Measurements from ENCODE around the gene TPD52L2.
A peak's percentile ranks its signal among the peaks of the same experiment; 100 is the strongest.

The TPD52L2 gene

DNA sequence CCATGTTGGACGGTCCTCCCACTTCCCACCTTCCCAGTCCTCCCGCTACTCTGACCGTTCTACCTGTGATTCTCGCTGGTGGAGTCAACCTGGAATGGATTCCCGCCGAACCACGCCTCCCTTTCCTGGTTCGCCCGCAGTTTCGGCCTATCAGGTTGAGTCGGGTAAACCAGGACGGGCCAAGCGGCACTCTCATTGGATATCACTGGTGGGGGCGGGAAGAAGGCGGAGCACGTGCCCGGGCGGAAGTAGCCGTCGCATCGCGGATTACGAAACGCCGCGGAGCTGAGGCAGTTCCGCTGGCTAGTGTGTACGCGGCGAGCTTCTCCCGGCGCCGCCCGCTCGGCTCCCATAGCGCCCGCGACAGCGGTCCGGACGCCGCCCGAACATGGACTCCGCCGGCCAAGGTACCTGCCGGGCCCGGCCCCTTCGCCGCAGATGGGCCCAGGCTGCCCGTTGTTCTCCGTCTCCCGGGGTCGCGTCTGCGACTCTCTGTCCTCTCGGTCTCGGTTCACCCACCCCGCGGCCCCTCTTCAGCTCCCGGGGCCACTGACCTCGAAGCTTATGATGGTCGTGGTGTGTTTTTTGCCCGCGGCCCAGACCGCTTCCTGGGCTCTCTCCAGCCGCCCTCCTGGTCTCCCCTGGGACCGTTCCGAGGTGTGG, at the start of gene TPD52L2:
Gene TPD52L2 (plus strand): TSS at position 293 of the 663 bp plus-strand sequence. CDS start 96 bp downstream, at position 389.
- DNase-seq (ENCODE audit: low read depth): peak; percentile 97

DNA sequence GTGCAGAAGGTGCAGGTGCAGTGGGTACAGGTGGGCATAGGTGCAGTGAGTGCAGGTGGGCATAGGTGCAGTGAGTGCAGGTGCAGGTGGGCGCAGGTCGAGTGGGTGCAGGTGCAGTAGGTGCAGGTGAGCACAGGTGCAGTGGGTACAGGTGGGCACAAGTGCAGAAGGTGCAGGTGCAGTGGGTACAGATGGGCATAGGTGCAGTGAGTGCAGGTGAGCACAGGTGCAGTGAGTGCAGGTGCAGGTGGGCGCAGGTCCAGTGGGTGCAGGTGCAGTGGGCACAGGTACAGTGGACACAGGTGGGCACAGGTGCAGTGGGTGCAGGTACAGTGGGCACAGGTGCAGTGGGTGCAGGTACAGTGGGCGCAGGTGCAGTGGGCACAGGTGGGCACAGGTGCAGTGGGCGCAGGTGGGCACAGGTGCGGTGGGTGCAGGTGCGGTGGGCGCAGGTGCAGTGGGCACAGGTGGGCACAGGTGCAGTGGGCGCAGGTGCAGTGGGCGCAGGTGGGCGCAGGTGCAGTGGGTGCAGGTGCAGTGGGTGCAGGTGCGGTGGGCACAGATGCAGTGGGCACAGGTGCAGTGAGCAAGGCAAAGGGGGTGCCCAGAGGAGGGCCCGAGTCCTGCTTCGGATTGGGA, 49.3 kb upstream of the TPD52L2 start:
- DNase-seq (ENCODE audit: low read depth): no peak

- DNase-seq (ENCODE audit: low read depth): no peak
These were observed 45.7 kb upstream of the TPD52L2 start for GRCh38 chr20:63819224-63819921.

- DNase-seq (ENCODE audit: low read depth): no peak
These were observed 43.3 kb upstream of the TPD52L2 start for GRCh38 chr20:63821811-63822210.

- DNase-seq (ENCODE audit: low read depth): no peak
These were observed 42.8 kb upstream of the TPD52L2 start for GRCh38 chr20:63822276-63822696.

DNA sequence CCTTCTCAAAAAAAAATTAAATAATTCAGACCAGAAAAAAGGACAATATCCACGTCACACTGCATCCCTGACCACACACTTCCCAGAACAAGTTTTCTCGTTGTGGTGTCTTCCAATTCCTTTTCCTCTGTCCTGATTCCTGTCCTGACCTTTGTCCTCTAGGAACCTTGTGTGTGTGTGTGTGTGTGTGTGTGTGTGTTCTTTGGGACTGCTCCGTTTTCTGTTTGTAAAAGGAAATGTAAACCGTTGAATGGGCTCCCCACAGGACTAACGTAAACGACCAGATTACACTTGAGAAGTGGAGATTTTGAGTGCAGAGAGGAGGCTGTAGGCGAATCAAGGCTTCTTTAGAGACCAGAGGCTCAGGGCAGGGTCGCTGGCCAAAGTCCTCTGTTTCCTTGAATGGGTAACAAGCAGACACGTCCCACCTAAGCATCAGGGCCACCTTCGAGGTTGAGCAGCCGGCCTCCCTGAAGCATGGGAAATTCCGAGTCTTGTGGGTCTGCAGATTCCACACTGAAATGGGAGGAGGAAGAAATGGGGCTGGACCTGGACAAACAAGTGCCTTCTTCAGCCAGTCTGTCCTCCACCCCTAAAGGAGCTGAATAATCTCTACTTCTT, 41.3 kb upstream of the TPD52L2 start:
- no peak for DNase-seq (ENCODE audit: low read depth)

- no peak for DNase-seq (ENCODE audit: low read depth)
These were observed 39.5 kb upstream of the TPD52L2 start for GRCh38 chr20:63825331-63826118.

GRCh38 chr20:63826753-63827152, 38.3 kb upstream of the TPD52L2 start:
- DNase-seq (ENCODE audit: low read depth): no peak

DNA sequence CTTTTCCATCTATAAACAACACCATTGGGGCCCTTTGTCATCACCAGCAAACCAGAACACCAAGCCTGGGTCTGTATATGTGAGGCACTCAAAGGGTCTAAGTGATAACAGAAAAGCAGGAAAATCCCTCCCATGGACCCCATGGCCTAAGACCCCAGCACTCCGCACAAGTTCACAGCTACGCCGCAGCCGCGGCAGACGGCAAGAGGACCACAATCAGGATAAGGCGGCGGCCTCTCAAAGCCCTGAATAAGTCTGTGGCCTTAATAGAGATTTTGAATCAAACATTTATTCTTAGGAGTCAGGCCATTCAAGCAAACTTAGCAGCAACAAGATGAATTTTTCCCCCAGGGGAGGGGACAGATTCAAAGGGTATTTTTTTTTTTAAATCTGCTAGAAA, 36.9 kb upstream of the TPD52L2 start:
- DNase-seq (ENCODE audit: low read depth): no peak

DNA sequence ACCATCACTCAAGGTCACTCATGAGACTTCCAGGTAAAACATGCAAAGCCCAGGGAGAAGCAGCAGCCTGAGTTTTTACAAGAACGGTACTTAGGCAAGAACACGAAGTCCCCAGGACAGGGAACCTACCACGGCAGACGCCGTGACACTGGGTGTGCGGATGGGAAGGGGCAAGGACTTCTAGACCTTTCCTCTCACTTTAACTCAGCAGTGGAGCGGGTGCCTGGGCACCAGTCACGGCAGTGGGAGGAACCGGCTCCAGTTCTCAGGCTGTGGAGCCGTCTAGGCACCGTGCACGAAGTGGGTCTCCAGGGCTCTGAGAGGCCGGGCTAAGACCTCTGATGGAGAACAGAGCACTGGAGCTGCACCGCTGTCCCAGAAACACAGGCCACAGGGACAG, 36.5 kb upstream of the TPD52L2 start:
- no peak for DNase-seq (ENCODE audit: low read depth)

- no peak for DNase-seq (ENCODE audit: low read depth)
These were observed 36.1 kb upstream of the TPD52L2 start for GRCh38 chr20:63828951-63829350.

DNA sequence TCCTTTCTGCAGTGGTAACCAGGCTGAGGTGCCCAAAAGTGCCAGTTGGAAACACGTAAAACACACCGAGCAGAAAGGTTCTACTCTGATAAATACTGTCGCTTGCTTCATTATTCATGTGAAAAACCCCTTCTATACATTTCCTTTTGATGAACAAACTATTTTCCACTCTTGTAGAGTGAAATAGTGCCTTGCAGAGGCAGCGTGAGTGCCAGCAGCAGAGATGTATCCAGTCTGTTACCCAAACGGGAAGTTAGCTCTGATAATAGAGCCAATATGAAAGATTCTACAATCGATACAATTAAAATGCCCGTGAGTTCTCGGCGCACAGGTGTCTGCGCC, 35.5 kb upstream of the TPD52L2 start:
- DNase-seq (ENCODE audit: low read depth): no peak

DNA sequence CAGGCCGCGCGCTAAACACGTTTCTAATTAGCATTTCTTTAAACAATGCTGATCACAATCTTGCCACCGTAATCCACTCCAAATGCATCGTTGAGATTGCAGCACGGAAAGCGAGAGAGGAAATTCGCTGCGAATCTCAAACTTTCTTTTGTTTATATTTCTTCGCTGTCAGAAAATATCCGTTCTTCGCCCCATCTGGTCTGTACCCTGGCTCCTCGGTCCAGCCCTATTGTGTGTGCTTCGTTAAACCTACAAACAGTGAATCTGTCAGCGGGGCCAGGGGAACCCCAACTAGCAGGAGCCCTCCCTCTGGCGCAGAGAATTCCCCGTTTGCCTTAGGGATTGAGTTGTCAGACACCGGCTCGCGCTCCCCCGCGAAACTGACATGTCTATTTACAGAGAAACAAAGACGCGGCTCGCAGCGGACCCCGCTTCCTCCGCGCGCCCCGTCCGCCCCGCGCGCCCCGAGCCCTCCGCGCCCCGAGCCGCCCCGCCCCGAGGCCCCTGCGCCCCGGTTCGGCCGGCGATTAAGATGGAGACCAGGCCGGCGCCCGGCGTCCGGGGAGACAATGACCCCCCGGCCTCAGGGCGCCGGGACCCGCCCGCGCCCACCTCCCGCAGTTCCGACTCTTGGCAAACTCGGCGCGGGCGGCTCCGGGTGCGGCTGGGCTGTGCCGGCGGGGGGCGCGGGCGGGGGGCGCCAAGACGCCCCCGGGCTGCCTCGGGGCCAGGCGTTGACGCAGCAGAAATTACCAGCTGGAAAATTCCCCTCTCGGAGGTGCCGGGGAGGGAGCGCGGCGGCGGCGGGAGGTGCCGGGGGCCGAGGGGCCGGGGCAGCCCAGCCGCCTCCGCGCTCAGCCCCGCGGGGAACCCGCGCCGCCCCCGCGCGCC, 34.9 kb upstream of the TPD52L2 start:
- DNase-seq (ENCODE audit: low read depth): no peak

GRCh38 chr20:63830841-63831588, 34.1 kb upstream of the TPD52L2 start, which contains the start of gene ZBTB46:
TSS of gene ZBTB46 (minus strand) at chr20:63831264. CDS start at chr20:63790757, 40,507 bp downstream.
- DNase-seq (ENCODE audit: low read depth): no peak

GRCh38 chr20:63831646-63831992, 33.5 kb upstream of the TPD52L2 start:
- no peak for DNase-seq (ENCODE audit: low read depth)

GRCh38 chr20:63831993-63832686, 32.9 kb upstream of the TPD52L2 start:
- DNase-seq (ENCODE audit: low read depth): no peak

DNA sequence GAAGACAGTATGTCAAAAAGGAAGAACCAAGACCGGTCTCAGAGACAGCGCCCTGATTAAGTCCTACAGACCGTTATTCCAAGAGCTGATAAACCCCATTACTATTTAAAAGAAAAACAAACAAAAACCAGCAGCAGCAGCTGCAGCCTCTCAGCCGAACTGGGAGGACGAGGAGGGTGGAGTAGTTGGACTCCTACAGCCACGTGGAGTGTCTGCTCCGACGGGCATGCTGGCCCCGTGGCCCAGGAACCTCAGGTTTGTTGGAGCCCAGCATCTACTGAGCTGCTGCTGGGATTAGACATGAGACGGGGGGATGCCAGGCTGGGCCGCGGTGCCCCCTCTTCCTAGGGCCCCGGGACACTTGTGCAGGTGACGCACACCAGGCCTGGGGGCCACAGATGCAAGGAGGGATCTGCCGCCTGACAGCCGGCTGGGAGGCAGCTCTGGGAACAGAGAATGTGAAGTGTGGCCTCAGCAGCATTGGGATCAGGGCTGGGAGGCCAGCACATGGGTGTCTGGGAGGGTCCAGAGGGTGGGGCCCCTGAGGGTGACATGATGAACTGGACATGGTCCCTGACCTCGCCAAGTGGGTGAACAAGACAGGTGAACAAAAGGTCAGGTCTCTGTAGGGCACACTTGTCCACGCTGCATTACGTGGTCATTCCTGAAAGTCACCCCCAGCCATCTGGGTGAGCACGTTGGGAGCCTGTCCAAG, 31.1 kb upstream of the TPD52L2 start:
- DNase-seq (ENCODE audit: low read depth): no peak

GRCh38 chr20:63834491-63834880, 30.6 kb upstream of the TPD52L2 start:
- DNase-seq (ENCODE audit: low read depth): no peak
